Panc1 (cell line): ENCODE data around the gene SLC12A7. TPM values are rescaled to one million over a fixed set of nuclear protein-coding genes. Genes with fewer than 3 reads are reported as not detected.

Source experiments
- ATAC-seq: fragments of 200-7000 bp; cut with Tn5 transposase; 2 replicates; pipeline ENCODE4 v1.9.1; 2020; ENCODE audit warnings: mild to moderate bottlenecking, moderate library complexity
- BruUV-seq: library from RNA; stranded (reverse); fragments of 400-500 nt; replicated peaks from 2 replicates; lab custom pipeline; 2021; lab: Mats Ljungman, UMichigan
- CTCF ChIA-PET: fragments of 300-600 bp; sonication (Branson Sonifier 250); formaldehyde crosslinking; loops from one replicate; lab custom pipeline; 2022; ENCODE audit warnings: antibody characterized with exemption; lab: Charles Lee
- POLR2A ChIA-PET: fragments of 300-600 bp; sonication (Branson Sonifier 250); formaldehyde crosslinking; loops from one replicate; lab custom pipeline; 2022; ENCODE audit warnings: antibody characterized with exemption; lab: Charles Lee
- DNase-seq: peaks from one replicate; pipeline ENCODE4 v3.0.0-alpha.2; 2010; ENCODE audit warnings: low read depth, low spot score
- H3K27ac ChIP-seq: 2 replicates; pipeline ENCODE4 v1.5.1; 2011; ENCODE audit warnings: mild to moderate bottlenecking, low read length, inconsistent platforms
- H3K27me3 ChIP-seq: fragments of 200-500 bp; sonication (Bioruptor generic); 2 replicates; pipeline ENCODE4 v1.6.0; 2014; ENCODE audit warnings: low read length, inconsistent platforms; ENCODE audit not compliant: control insufficient read depth, insufficient read depth
- H3K36me3 ChIP-seq: fragments of 200-500 bp; sonication (Bioruptor generic); 2 replicates; pipeline ENCODE4 v1.5.1; 2014; ENCODE audit warnings: inconsistent platforms, mild to moderate bottlenecking, low read length, moderate library complexity; ENCODE audit not compliant: control insufficient read depth, insufficient read depth
- H3K4me1 ChIP-seq: 2 replicates; pipeline ENCODE4 v1.5.1; 2011; ENCODE audit warnings: inconsistent platforms, mild to moderate bottlenecking, low read length, moderate library complexity; ENCODE audit not compliant: control insufficient read depth, insufficient read depth
- H3K4me3 ChIP-seq, 2 experiments: 2 replicates each; pipeline ENCODE4 v1.5.1; 2011 to 2012; ENCODE audit warnings: low read depth in 2 of 2, low read length in 2 of 2, mild to moderate bottlenecking in 2 of 2, inconsistent platforms in 1 of 2, moderate library complexity in 1 of 2
- H3K9me3 ChIP-seq: fragments of 200-500 bp; sonication (Bioruptor generic); 2 replicates; pipeline ENCODE4 v1.5.1; 2014; ENCODE audit warnings: low read depth, mild to moderate bottlenecking, inconsistent platforms, low read length, moderate library complexity; ENCODE audit not compliant: control insufficient read depth, insufficient read depth
- POLR2AphosphoS5 ChIP-seq: IDR thresholded peaks from 2 replicates; pipeline ENCODE4 v1.6.1; 2012; ENCODE audit warnings: mild to moderate bottlenecking, low read depth, low read length, moderate library complexity
- SIN3A ChIP-seq: IDR thresholded peaks from 2 replicates; pipeline ENCODE4 v1.6.1; 2012; ENCODE audit warnings: low read depth, mild to moderate bottlenecking, low read length, moderate library complexity, borderline replicate concordance; ENCODE audit not compliant: insufficient read depth
- TCF7L2 ChIP-seq: IDR thresholded peaks from 2 replicates; pipeline ENCODE4 v1.6.1; 2011; ENCODE audit warnings: mild to moderate bottlenecking, low read depth, low read length, inconsistent platforms
- in situ Hi-C: cut with HindIII; loops from 2 replicates; pipeline ENCODE4 v1.10.0; 2016; ENCODE audit warnings: low sequenced_read_pairs, low pct_unique_long_range_greater_than_20kb
- intact Hi-C: fragments of 100-400 bp; cut with micrococcal nuclease; formaldehyde crosslinking; loops from one replicate; pipeline ENCODE4 v1.10.0; 2022; ENCODE audit not compliant: unreplicated experiment
- total RNA-seq: library from RNA; stranded (reverse); gene quantifications from one replicate; pipeline ENCODE4 v1.2.1, GENCODE V29; 2021; ENCODE audit not compliant: unreplicated experiment
- TF ChIP-seq, protein P1 (sequence below), 2 experiments: IDR thresholded peaks; 2 replicates each; pipeline ENCODE4 v1.6.1; 2011 to 2012; ENCODE audit warnings: low read depth in 2 of 2, control low read depth in 1 of 2, low read length in 1 of 2, mild to moderate bottlenecking in 1 of 2, moderate library complexity in 1 of 2; ENCODE audit not compliant: insufficient read depth in 1 of 2
- TF ChIP-seq, protein P2 (sequence below): fragments of 450-650 bp; IDR thresholded peaks from 2 replicates; pipeline ENCODE4 v1.5.1; 2017; ENCODE audit warnings: mild to moderate bottlenecking

The SLC12A7 gene
- total RNA-seq, 1 experiment from 2014 or later = 297 TPM

DNA sequence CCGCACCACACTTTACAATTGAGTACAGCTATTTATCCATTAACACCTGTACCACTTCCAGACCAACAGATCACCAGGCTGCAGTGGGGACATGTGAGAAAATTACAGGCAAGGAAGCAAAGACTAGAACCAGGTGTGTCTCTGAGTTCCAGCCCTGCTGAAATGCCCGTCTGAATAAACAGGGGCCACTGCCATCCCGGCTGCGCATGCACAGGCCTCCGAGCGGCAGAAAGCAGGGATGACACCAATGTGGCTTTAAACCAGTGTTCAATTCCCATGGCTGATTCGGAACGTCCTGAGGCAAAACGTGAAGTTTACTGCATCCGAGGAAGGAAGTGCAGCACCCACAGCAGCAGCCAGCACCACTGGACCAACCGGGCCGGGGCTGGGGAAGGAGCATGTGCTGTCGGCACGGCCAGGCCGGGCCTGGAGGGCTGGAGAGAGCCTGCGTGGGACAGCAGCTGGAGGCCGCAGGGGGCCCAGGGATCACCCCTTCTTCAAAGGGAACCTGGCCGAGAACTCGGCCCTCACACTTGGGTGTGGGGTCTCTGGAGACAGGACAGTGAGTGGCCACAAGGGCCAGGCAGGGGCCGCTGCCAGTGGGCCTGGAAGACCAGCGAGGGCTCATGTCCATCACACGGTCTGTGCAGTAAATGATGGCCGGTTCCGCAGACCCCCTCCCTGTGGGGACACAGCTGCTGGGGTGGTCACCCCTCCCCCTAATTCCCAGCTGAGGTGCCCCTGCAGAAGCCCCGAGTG, 33.0 kb upstream of the SLC12A7 start:
- TF ChIP-seq POLR2AphosphoS5 (no peak), SIN3A (no peak), TCF7L2 (no peak)
- TF ChIP-seq, protein P1, sequence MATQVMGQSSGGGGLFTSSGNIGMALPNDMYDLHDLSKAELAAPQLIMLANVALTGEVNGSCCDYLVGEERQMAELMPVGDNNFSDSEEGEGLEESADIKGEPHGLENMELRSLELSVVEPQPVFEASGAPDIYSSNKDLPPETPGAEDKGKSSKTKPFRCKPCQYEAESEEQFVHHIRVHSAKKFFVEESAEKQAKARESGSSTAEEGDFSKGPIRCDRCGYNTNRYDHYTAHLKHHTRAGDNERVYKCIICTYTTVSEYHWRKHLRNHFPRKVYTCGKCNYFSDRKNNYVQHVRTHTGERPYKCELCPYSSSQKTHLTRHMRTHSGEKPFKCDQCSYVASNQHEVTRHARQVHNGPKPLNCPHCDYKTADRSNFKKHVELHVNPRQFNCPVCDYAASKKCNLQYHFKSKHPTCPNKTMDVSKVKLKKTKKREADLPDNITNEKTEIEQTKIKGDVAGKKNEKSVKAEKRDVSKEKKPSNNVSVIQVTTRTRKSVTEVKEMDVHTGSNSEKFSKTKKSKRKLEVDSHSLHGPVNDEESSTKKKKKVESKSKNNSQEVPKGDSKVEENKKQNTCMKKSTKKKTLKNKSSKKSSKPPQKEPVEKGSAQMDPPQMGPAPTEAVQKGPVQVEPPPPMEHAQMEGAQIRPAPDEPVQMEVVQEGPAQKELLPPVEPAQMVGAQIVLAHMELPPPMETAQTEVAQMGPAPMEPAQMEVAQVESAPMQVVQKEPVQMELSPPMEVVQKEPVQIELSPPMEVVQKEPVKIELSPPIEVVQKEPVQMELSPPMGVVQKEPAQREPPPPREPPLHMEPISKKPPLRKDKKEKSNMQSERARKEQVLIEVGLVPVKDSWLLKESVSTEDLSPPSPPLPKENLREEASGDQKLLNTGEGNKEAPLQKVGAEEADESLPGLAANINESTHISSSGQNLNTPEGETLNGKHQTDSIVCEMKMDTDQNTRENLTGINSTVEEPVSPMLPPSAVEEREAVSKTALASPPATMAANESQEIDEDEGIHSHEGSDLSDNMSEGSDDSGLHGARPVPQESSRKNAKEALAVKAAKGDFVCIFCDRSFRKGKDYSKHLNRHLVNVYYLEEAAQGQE (IDR thresholded peaks at IDR 0.05; ENCODE audit: insufficient read depth in 1 of 2, low read depth in 2 of 2, low read length in 1 of 2) = no peak
- TF ChIP-seq, protein P2, sequence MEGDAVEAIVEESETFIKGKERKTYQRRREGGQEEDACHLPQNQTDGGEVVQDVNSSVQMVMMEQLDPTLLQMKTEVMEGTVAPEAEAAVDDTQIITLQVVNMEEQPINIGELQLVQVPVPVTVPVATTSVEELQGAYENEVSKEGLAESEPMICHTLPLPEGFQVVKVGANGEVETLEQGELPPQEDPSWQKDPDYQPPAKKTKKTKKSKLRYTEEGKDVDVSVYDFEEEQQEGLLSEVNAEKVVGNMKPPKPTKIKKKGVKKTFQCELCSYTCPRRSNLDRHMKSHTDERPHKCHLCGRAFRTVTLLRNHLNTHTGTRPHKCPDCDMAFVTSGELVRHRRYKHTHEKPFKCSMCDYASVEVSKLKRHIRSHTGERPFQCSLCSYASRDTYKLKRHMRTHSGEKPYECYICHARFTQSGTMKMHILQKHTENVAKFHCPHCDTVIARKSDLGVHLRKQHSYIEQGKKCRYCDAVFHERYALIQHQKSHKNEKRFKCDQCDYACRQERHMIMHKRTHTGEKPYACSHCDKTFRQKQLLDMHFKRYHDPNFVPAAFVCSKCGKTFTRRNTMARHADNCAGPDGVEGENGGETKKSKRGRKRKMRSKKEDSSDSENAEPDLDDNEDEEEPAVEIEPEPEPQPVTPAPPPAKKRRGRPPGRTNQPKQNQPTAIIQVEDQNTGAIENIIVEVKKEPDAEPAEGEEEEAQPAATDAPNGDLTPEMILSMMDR = no peak
- Histone ChIP-seq H3K9me3 (no peaks in the 10 kb centered on the region), H3K27ac (peak overlapping the region; percentile 55), H3K4me3 (no peak overlapping the region), H3K36me3 (no peaks in the 10 kb centered on the region), H3K27me3 (no peaks in the 10 kb centered on the region), H3K4me1 (peaks cover 69% of the 10 kb centered on the region)
- intact Hi-C loops = loop anchor here (5.0 kb wide), 1 partner anchor 43 kb away; no protein-coding TSS in a partner anchor
- in situ Hi-C loops = no loop called here
- POLR2A ChIA-PET = no interaction called here
- BruUV-seq = no TSS peak
- no peak for ATAC-seq
- no peak for DNase-seq
- CTCF ChIA-PET = no interaction called here

DNA sequence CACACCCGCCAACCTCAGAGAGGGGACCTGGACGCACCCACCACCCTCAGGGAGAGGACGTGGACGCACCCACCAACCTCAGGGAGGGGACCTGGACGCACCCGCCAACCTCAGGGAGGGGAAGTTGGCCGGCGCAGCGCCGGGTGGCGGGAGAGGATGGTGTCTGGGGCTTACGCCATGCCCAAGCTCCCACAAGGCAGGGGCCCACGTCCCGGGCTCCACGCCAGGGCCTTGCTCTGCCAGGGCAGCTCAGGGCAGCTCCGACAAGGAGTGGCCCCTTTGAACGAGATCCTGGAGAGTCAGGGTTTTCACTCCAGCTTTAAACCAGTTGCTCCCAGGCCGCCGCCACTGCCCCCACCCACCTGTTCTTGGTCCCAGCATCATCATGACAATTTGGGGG, 32.2 kb upstream of the SLC12A7 start:
- no peaks in the 10 kb centered on the region for H3K27me3 ChIP-seq
- CTCF ChIA-PET = no interaction called here
- TF ChIP-seq, protein P1 (IDR thresholded peaks at IDR 0.05; ENCODE audit: insufficient read depth in 1 of 2, low read depth in 2 of 2, low read length in 1 of 2) = no peak
- TF ChIP-seq, protein P2 = no peak
- no peak for TF ChIP-seq POLR2AphosphoS5
- TF ChIP-seq SIN3A = no peak
- TF ChIP-seq TCF7L2 = no peak
- no peaks in the 10 kb centered on the region for H3K36me3 ChIP-seq
- intact Hi-C loops (loop anchor here (5.0 kb wide), 1 partner anchor 42 kb away; no protein-coding TSS in a partner anchor), in situ Hi-C loops (no loop called here)
- no peaks in the 10 kb centered on the region for H3K9me3 ChIP-seq
- DNase-seq (no peak), ATAC-seq (no peak)
- H3K27ac ChIP-seq = no peak overlapping the region
- BruUV-seq = no TSS peak
- POLR2A ChIA-PET = no interaction called here
- H3K4me3 ChIP-seq = no peak overlapping the region
- H3K4me1 ChIP-seq = peaks cover 76% of the 10 kb centered on the region
